Activated naive CD4-positive, alpha-beta T cell treated with anti-CD3 and anti-CD28 coated beads, Interleukin-2, amount 10 ng/mL, durations not matched to agents 7 days and 5 days (primary cell): ENCODE measurements around the gene TBX10.
A peak's percentile ranks its signal among the peaks of the same experiment; 100 is the strongest.
"Not testable (repeated sequence)": the region's sequence is repeated elsewhere in the genome, so short reads cannot be mapped to it uniquely, and the experiment has no call there.

Experiments used
- CTCF ChIA-PET: fragments of 350-600 bp; sonication (Branson Sonifier 250); formaldehyde crosslinking; loops from one replicate; lab custom pipeline; 2021; ENCODE audit warnings: antibody characterized with exemption; lab: Charles Lee
- DNase-seq: peaks from one replicate; pipeline ENCODE4 v3.0.0-alpha.2; 2020
- H3K27ac Mint-ChIP-seq: one replicate; pipeline ENCODE4 v1.8.0; 2021; ENCODE audit warnings: mild to moderate bottlenecking, moderate library complexity, mixed read lengths
- H3K27me3 Mint-ChIP-seq: one replicate; pipeline ENCODE4 v1.8.0; 2021; ENCODE audit warnings: mild to moderate bottlenecking, mixed read lengths
- H3K36me3 Mint-ChIP-seq: one replicate; pipeline ENCODE4 v1.8.0; 2021; ENCODE audit warnings: mixed read lengths
- H3K4me1 Mint-ChIP-seq: one replicate; pipeline ENCODE4 v1.8.0; 2021; ENCODE audit warnings: mixed read lengths
- H3K4me3 Mint-ChIP-seq: one replicate; pipeline ENCODE4 v1.8.0; 2021; ENCODE audit warnings: mild to moderate bottlenecking, moderate library complexity, mixed read lengths
- H3K9me3 Mint-ChIP-seq: one replicate; pipeline ENCODE4 v1.8.0; 2021; ENCODE audit warnings: mixed read lengths

The TBX10 gene

GRCh38 chr11:67639438-67639859, at the start of gene TBX10:
Gene TBX10 (minus strand): TSS chr11:67639763. CDS start chr11:67639472, 291 bp downstream.
- peaks cover 8% of the 10 kb centered on the region for H3K4me1 Mint-ChIP-seq
- no peak within 1 kb of the TSS for H3K4me3 Mint-ChIP-seq
- peaks cover 36% of the 10 kb centered on the region for H3K27me3 Mint-ChIP-seq
- no peaks in the 10 kb centered on the region for H3K36me3 Mint-ChIP-seq
- CTCF ChIA-PET: interaction anchor here (1.8 kb wide), 1 partner anchor 8 kb away, joined by 6 read pairs; no protein-coding TSS in a partner anchor
- H3K9me3 Mint-ChIP-seq: peaks cover 3% of the 10 kb centered on the region
- peak; percentile 18 for DNase-seq
- H3K27ac Mint-ChIP-seq: no peak within 1 kb of the TSS

GRCh38 chr11:67689178-67689577, 49.6 kb upstream of the TBX10 start:
- Mint-ChIP-seq H3K4me3 (no peak overlapping the region), H3K27ac (no peak overlapping the region), H3K27me3 (peaks cover 40% of the 10 kb centered on the region), H3K36me3 (no peaks in the 10 kb centered on the region), H3K9me3 (no peaks in the 10 kb centered on the region), H3K4me1 (no peaks in the 10 kb centered on the region)
- CTCF ChIA-PET: no interaction called here
- DNase-seq: no peak

- Mint-ChIP-seq H3K36me3 (no peaks in the 10 kb centered on the region), H3K27me3 (peaks cover 48% of the 10 kb centered on the region), H3K4me3 (no peak overlapping the region), H3K27ac (no peak overlapping the region), H3K9me3 (no peaks in the 10 kb centered on the region), H3K4me1 (no peaks in the 10 kb centered on the region)
- DNase-seq: no peak
- CTCF ChIA-PET: no interaction called here
Measured at GRCh38 chr11:67687986-67688385, 48.4 kb upstream of the TBX10 start.

- peaks cover 47% of the 10 kb centered on the region for H3K27me3 Mint-ChIP-seq
- H3K9me3 Mint-ChIP-seq, CTCF ChIA-PET, DNase-seq, H3K4me1 Mint-ChIP-seq, H3K36me3 Mint-ChIP-seq, H3K4me3 Mint-ChIP-seq, H3K27ac Mint-ChIP-seq: not testable (repeated sequence)
Measured at GRCh38 chr11:67685641-67686332, 46.2 kb upstream of the TBX10 start.

GRCh38 chr11:67682126-67683034, 42.8 kb upstream of the TBX10 start:
- DNase-seq, CTCF ChIA-PET, H3K27ac Mint-ChIP-seq, H3K4me1 Mint-ChIP-seq, H3K9me3 Mint-ChIP-seq, H3K36me3 Mint-ChIP-seq, H3K4me3 Mint-ChIP-seq: not testable (repeated sequence)
- H3K27me3 Mint-ChIP-seq: peaks cover 39% of the 10 kb centered on the region

- H3K4me1 Mint-ChIP-seq: peaks cover 3% of the 10 kb centered on the region
- H3K27me3 Mint-ChIP-seq: peaks cover 44% of the 10 kb centered on the region
- H3K9me3 Mint-ChIP-seq: peaks cover 7% of the 10 kb centered on the region
Measured at GRCh38 chr11:67680696-67681470, 41.3 kb upstream of the TBX10 start.

GRCh38 chr11:67675058-67675747, 35.6 kb upstream of the TBX10 start:
- Mint-ChIP-seq H3K27me3 (peaks cover 33% of the 10 kb centered on the region), H3K4me1 (no peaks in the 10 kb centered on the region), H3K9me3 (peaks cover 5% of the 10 kb centered on the region), H3K27ac (no peak overlapping the region), H3K36me3 (no peaks in the 10 kb centered on the region), H3K4me3 (no peak overlapping the region)
- CTCF ChIA-PET: no interaction called here
- no peak for DNase-seq

More at GRCh38 chr11:67680696-67681470, 41.3 kb upstream of the TBX10 start:
- Mint-ChIP-seq H3K36me3 (no peaks in the 10 kb centered on the region), H3K4me3 (no peak overlapping the region), H3K27ac (no peak overlapping the region)
- CTCF ChIA-PET: interaction anchor here (0.6 kb wide), 1 partner anchor 74 kb away, joined by 3 read pairs; no protein-coding TSS in a partner anchor
- no peak for DNase-seq

GRCh38 chr11:67674442-67674871, 34.9 kb upstream of the TBX10 start, which contains the start of gene ALDH3B2:
Gene ALDH3B2 (minus strand): TSS chr11:67674623. CDS start chr11:67666935, 7,688 bp downstream.
- no peak within 1 kb of the TSS for H3K27ac Mint-ChIP-seq
- peaks cover 5% of the 10 kb centered on the region for H3K9me3 Mint-ChIP-seq
- H3K4me1 Mint-ChIP-seq: no peaks in the 10 kb centered on the region
- no peaks in the 10 kb centered on the region for H3K36me3 Mint-ChIP-seq
- CTCF ChIA-PET: no interaction called here
- H3K4me3 Mint-ChIP-seq: no peak within 1 kb of the TSS
- DNase-seq: no peak
- H3K27me3 Mint-ChIP-seq: peaks cover 33% of the 10 kb centered on the region

- Mint-ChIP-seq H3K27me3 (peaks cover 33% of the 10 kb centered on the region), H3K4me1 (no peaks in the 10 kb centered on the region), H3K9me3 (peaks cover 5% of the 10 kb centered on the region), H3K27ac (no peak overlapping the region), H3K4me3 (no peak overlapping the region), H3K36me3 (no peaks in the 10 kb centered on the region)
- no peak for DNase-seq
- CTCF ChIA-PET: no interaction called here
Measured at GRCh38 chr11:67673902-67674301, 34.3 kb upstream of the TBX10 start.

GRCh38 chr11:67673358-67673757, 33.8 kb upstream of the TBX10 start:
- Mint-ChIP-seq H3K4me1 (no peaks in the 10 kb centered on the region), H3K36me3 (no peaks in the 10 kb centered on the region), H3K4me3 (no peak overlapping the region), H3K9me3 (peaks cover 5% of the 10 kb centered on the region), H3K27me3 (peaks cover 33% of the 10 kb centered on the region), H3K27ac (no peak overlapping the region)
- no peak for DNase-seq
- CTCF ChIA-PET: no interaction called here

GRCh38 chr11:67671211-67671520, 31.6 kb upstream of the TBX10 start:
- CTCF ChIA-PET: no interaction called here
- Mint-ChIP-seq H3K36me3 (no peaks in the 10 kb centered on the region), H3K9me3 (peaks cover 2% of the 10 kb centered on the region), H3K4me3 (no peak overlapping the region), H3K27me3 (peaks cover 17% of the 10 kb centered on the region), H3K27ac (no peak overlapping the region), H3K4me1 (no peaks in the 10 kb centered on the region)
- no peak for DNase-seq

- Mint-ChIP-seq H3K27ac (no peak overlapping the region), H3K27me3 (peaks cover 11% of the 10 kb centered on the region), H3K4me3 (no peak overlapping the region), H3K36me3 (no peaks in the 10 kb centered on the region), H3K4me1 (no peaks in the 10 kb centered on the region), H3K9me3 (peaks cover under 1% of the 10 kb centered on the region)
- CTCF ChIA-PET: no interaction called here
- DNase-seq: no peak
Measured at GRCh38 chr11:67670316-67671210, 31.0 kb upstream of the TBX10 start.

- no peak overlapping the region for H3K27ac Mint-ChIP-seq
- no peak for DNase-seq
- H3K4me1 Mint-ChIP-seq: no peaks in the 10 kb centered on the region
- peaks cover 2% of the 10 kb centered on the region for H3K27me3 Mint-ChIP-seq
- H3K9me3 Mint-ChIP-seq: no peaks in the 10 kb centered on the region
- CTCF ChIA-PET: no interaction called here
- H3K4me3 Mint-ChIP-seq: no peak overlapping the region
- no peaks in the 10 kb centered on the region for H3K36me3 Mint-ChIP-seq
Measured at GRCh38 chr11:67668192-67668551, 28.6 kb upstream of the TBX10 start.
